T-helper 17 cell (primary cell): ENCODE results near the gene TCFL5. TPM values are rescaled to one million over a fixed set of nuclear protein-coding genes. Genes with fewer than 3 reads are reported as not detected.
A peak's percentile ranks its signal among the peaks of the same experiment; 100 is the strongest.
"Not testable (repeated sequence)": the region's sequence is repeated elsewhere in the genome, so short reads cannot be mapped to it uniquely, and the experiment has no call there.

Experiments
- ATAC-seq: fragments of 150-1000 bp; cut with Tn5 transposase; 2 replicates; pipeline ENCODE4 v1.10.0; 2021; ENCODE audit warnings: mild to moderate bottlenecking, moderate library complexity
- DNase-seq, 3 donors: peaks; one replicate each; pipeline versions ENCODE4 v3.0.0 to v3.0.0-alpha.2; 2020 to 2021
- H3K9me3 ChIP-seq: one replicate; pipeline ENCODE4 v1.7.0; 2013; ENCODE audit warnings: low read length, mild to moderate bottlenecking; ENCODE audit not compliant: control insufficient read depth, poor library complexity, severe bottlenecking
- H3K27ac Mint-ChIP-seq: one replicate; pipeline ENCODE4 v1.8.0; 2022; ENCODE audit warnings: mild to moderate bottlenecking, moderate library complexity, mixed read lengths
- H3K27me3 Mint-ChIP-seq: one replicate; pipeline ENCODE4 v1.8.0; 2022; ENCODE audit warnings: mixed read lengths
- H3K36me3 Mint-ChIP-seq: one replicate; pipeline ENCODE4 v1.8.0; 2022; ENCODE audit warnings: low read depth, mixed read lengths
- H3K4me1 Mint-ChIP-seq: one replicate; pipeline ENCODE4 v1.8.0; 2022; ENCODE audit warnings: mild to moderate bottlenecking, mixed read lengths
- H3K4me3 Mint-ChIP-seq: one replicate; pipeline ENCODE4 v1.8.0; 2022; ENCODE audit warnings: mild to moderate bottlenecking, moderate library complexity, mixed read lengths
- total RNA-seq, 4 donors: library from RNA in 2 of 4; stranded (reverse) in 2 of 4; gene quantifications; one replicate each; pipeline ENCODE4 v1.2.3 and lab custom pipeline; 2022 to 2026

The TCFL5 gene
- total RNA-seq, 2 donors from 2014 or later: 4.4 to 5.0 TPM

- Mint-ChIP-seq H3K4me1 (peaks cover 9% of the 10 kb centered on the region), H3K27me3 (no peaks in the 10 kb centered on the region), H3K4me3 (no peak overlapping the region), H3K27ac (peak overlapping the region; percentile 68), H3K36me3 (peaks cover 2% of the 10 kb centered on the region)
- ATAC-seq (no peak), DNase-seq (no peak)
- H3K9me3 ChIP-seq: no peaks in the 10 kb centered on the region
Observed at GRCh38 chr20:62850333-62850974, 11.2 kb downstream of the TCFL5 start.

- H3K4me3 Mint-ChIP-seq: no peak overlapping the region
- H3K9me3 ChIP-seq: no peaks in the 10 kb centered on the region
- ATAC-seq: no peak
- peaks cover 2% of the 10 kb centered on the region for H3K36me3 Mint-ChIP-seq
- no peak overlapping the region for H3K27ac Mint-ChIP-seq
- H3K27me3 Mint-ChIP-seq: no peaks in the 10 kb centered on the region
- no peak for DNase-seq
- H3K4me1 Mint-ChIP-seq: peaks cover 9% of the 10 kb centered on the region
Observed at GRCh38 chr20:62849431-62849830, 12.2 kb downstream of the TCFL5 start.

GRCh38 chr20:62848917-62849316, 12.7 kb downstream of the TCFL5 start:
- ATAC-seq, DNase-seq, H3K27me3 Mint-ChIP-seq, H3K4me3 Mint-ChIP-seq, H3K4me1 Mint-ChIP-seq, H3K9me3 ChIP-seq, H3K27ac Mint-ChIP-seq, H3K36me3 Mint-ChIP-seq: not testable (repeated sequence)

GRCh38 chr20:62846166-62846890, 15.3 kb downstream of the TCFL5 start:
- Mint-ChIP-seq H3K4me1 (peaks cover 7% of the 10 kb centered on the region), H3K4me3 (no peak overlapping the region), H3K27me3 (no peaks in the 10 kb centered on the region), H3K27ac (peak overlapping the region; percentile 77), H3K36me3 (no peaks in the 10 kb centered on the region)
- ATAC-seq: no peak
- H3K9me3 ChIP-seq: no peaks in the 10 kb centered on the region
- DNase-seq: no peak

GRCh38 chr20:62845416-62846160, 16.0 kb downstream of the TCFL5 start:
- Mint-ChIP-seq H3K27me3 (no peaks in the 10 kb centered on the region), H3K27ac (no peak overlapping the region), H3K36me3 (no peaks in the 10 kb centered on the region), H3K4me3 (no peak overlapping the region), H3K4me1 (peaks cover 5% of the 10 kb centered on the region)
- DNase-seq (no peak), ATAC-seq (no peak)
- H3K9me3 ChIP-seq: no peaks in the 10 kb centered on the region

GRCh38 chr20:62844182-62844581, 17.4 kb downstream of the TCFL5 start:
- no peak overlapping the region for H3K4me3 Mint-ChIP-seq
- H3K27me3 Mint-ChIP-seq: no peaks in the 10 kb centered on the region
- no peak for ATAC-seq
- no peak for DNase-seq
- H3K9me3 ChIP-seq: no peaks in the 10 kb centered on the region
- H3K36me3 Mint-ChIP-seq: no peaks in the 10 kb centered on the region
- H3K4me1 Mint-ChIP-seq: no peaks in the 10 kb centered on the region
- H3K27ac Mint-ChIP-seq: no peak overlapping the region

GRCh38 chr20:62843656-62844055, 18.0 kb downstream of the TCFL5 start:
- H3K4me1 Mint-ChIP-seq: no peaks in the 10 kb centered on the region

GRCh38 chr20:62841705-62842212, 19.9 kb downstream of the TCFL5 start:
- H3K4me3 Mint-ChIP-seq: no peak overlapping the region
- ATAC-seq (no peak), DNase-seq (no peak)
- no peaks in the 10 kb centered on the region for H3K9me3 ChIP-seq
- no peak overlapping the region for H3K27ac Mint-ChIP-seq
- H3K27me3 Mint-ChIP-seq: peaks cover 7% of the 10 kb centered on the region
- H3K36me3 Mint-ChIP-seq: no peaks in the 10 kb centered on the region
- H3K4me1 Mint-ChIP-seq: no peaks in the 10 kb centered on the region

More at GRCh38 chr20:62843656-62844055, 18.0 kb downstream of the TCFL5 start:
- H3K27me3 Mint-ChIP-seq: no peaks in the 10 kb centered on the region
- DNase-seq (no peak), ATAC-seq (no peak)
- no peak overlapping the region for H3K27ac Mint-ChIP-seq
- H3K4me3 Mint-ChIP-seq: no peak overlapping the region
- H3K36me3 Mint-ChIP-seq: no peaks in the 10 kb centered on the region
- no peaks in the 10 kb centered on the region for H3K9me3 ChIP-seq

- no peak for ATAC-seq
- Mint-ChIP-seq H3K27me3 (peaks cover 7% of the 10 kb centered on the region), H3K4me3 (no peak overlapping the region), H3K36me3 (no peaks in the 10 kb centered on the region), H3K27ac (no peak overlapping the region), H3K4me1 (no peaks in the 10 kb centered on the region)
- DNase-seq: no peak
- H3K9me3 ChIP-seq: no peaks in the 10 kb centered on the region
Observed at GRCh38 chr20:62840244-62841197, 21.1 kb downstream of the TCFL5 start.

GRCh38 chr20:62839816-62840215, 21.8 kb downstream of the TCFL5 start:
- H3K9me3 ChIP-seq: no peaks in the 10 kb centered on the region
- Mint-ChIP-seq H3K27me3 (peaks cover 14% of the 10 kb centered on the region), H3K4me3 (no peak overlapping the region), H3K27ac (no peak overlapping the region), H3K4me1 (peaks cover 2% of the 10 kb centered on the region), H3K36me3 (peaks cover 2% of the 10 kb centered on the region)
- DNase-seq: no peak
- no peak for ATAC-seq

GRCh38 chr20:62839261-62839660, 22.4 kb downstream of the TCFL5 start:
- DNase-seq (no peak), ATAC-seq (no peak)
- H3K36me3 Mint-ChIP-seq: peaks cover 2% of the 10 kb centered on the region
- peaks cover 2% of the 10 kb centered on the region for H3K4me1 Mint-ChIP-seq
- no peak overlapping the region for H3K27ac Mint-ChIP-seq
- no peaks in the 10 kb centered on the region for H3K9me3 ChIP-seq
- peaks cover 15% of the 10 kb centered on the region for H3K27me3 Mint-ChIP-seq
- no peak overlapping the region for H3K4me3 Mint-ChIP-seq

GRCh38 chr20:62838128-62838891, 23.3 kb downstream of the TCFL5 start:
- DNase-seq: no peak
- H3K4me3 Mint-ChIP-seq: no peak overlapping the region
- no peak overlapping the region for H3K27ac Mint-ChIP-seq
- peaks cover 2% of the 10 kb centered on the region for H3K4me1 Mint-ChIP-seq
- no peaks in the 10 kb centered on the region for H3K9me3 ChIP-seq
- H3K27me3 Mint-ChIP-seq: peaks cover 15% of the 10 kb centered on the region
- peaks cover 2% of the 10 kb centered on the region for H3K36me3 Mint-ChIP-seq
- peak; percentile 56 for ATAC-seq
